ENCODE data around the gene ASPA. TPM values are rescaled to one million over a fixed set of nuclear protein-coding genes. Genes with fewer than 3 reads are reported as not detected.
"Not testable (repeated sequence)": the region's sequence is repeated elsewhere in the genome, so short reads cannot be mapped to it uniquely, and the experiment has no call there.

The ASPA gene
- total RNA-seq (1 to 10 TPM; 2.9 to 4.8 (median 3.9) TPM), polyA plus RNA-seq (1 to 10 TPM in 2 of 3 donors, under 1 TPM in 1; 0.68 to 2.3 (median 1.2) TPM)
- long read RNA-seq, donor 1, partial matches to known transcripts: 0 of 1 reads
- long read RNA-seq, donor 1, other reads (novel, unspliced or antisense): 1 of 1 reads
- long read RNA-seq, donor 2, partial matches to known transcripts: 0 of 1 reads
- long read RNA-seq, donor 2, other reads (novel, unspliced or antisense): 1 of 1 reads

- 15 to 32% (median 20%) methylated on average over 7 of the region's 7 CpGs for WGBS, 3 donors
- DNase-seq: no peak
- no peaks in the 10 kb centered on the region for H3K36me3 ChIP-seq (ENCODE audit: insufficient read depth in 1 of 2, low read depth in 1 of 2)
- H3K9me3 ChIP-seq: no peaks in the 10 kb centered on the region
- intact Hi-C loops (cut with DNase I): no loop called here
- peak; percentile 56 to 86 (median 64) for ATAC-seq
- no peaks in the 10 kb centered on the region for H3K4me1 ChIP-seq
- H3K27ac ChIP-seq: peak within 1 kb of the TSS; percentile 66
- H3K4me3 ChIP-seq: peak within 1 kb of the TSS; percentile 70
- TF ChIP-seq CTCF (IDR thresholded peaks at IDR 0.05): no peak
- no peaks in the 10 kb centered on the region for H3K27me3 ChIP-seq (ENCODE audit: insufficient read depth in 3 of 3, low read length in 2 of 3)
Measured at GRCh38 chr17:3475812-3476610, at the start of gene ASPA. ASPA (plus strand) TSS chr17:3475997; CDS start chr17:3476160, 163 bp downstream.

- H3K36me3 ChIP-seq (ENCODE audit: insufficient read depth in 1 of 2, low read depth in 1 of 2); DNase-seq; H3K4me1 ChIP-seq; H3K27me3 ChIP-seq (ENCODE audit: insufficient read depth in 3 of 3, low read length in 2 of 3); H3K27ac ChIP-seq; H3K4me3 ChIP-seq; intact Hi-C loops (cut with DNase I); ATAC-seq: not testable (repeated sequence)
- 30 to 36% (median 32%) methylated on average over 7 of the region's 7 CpGs for WGBS, 3 donors
- peaks cover 11% of the 10 kb centered on the region for H3K9me3 ChIP-seq
Measured at GRCh38 chr17:3433215-3433614, 42.6 kb upstream of the ASPA start.

- H3K9me3 ChIP-seq: peaks cover 11% of the 10 kb centered on the region
- no peaks in the 10 kb centered on the region for H3K4me1 ChIP-seq
- no peaks in the 10 kb centered on the region for H3K36me3 ChIP-seq (ENCODE audit: insufficient read depth in 1 of 2, low read depth in 1 of 2)
- ATAC-seq (no peak), DNase-seq (no peak)
- WGBS, 3 donors: 64 to 69% (median 66%) methylated on average over 3 of the region's 3 CpGs
- H3K4me3 ChIP-seq: no peak within 1 kb of the TSS
- no peak within 1 kb of the TSS for H3K27ac ChIP-seq
- TF ChIP-seq CTCF (IDR thresholded peaks at IDR 0.05): no peak
- intact Hi-C loops (cut with DNase I): no loop called here
- H3K27me3 ChIP-seq (ENCODE audit: insufficient read depth in 3 of 3, low read length in 2 of 3): peaks cover 0 to 5% (median 0%) of the 10 kb centered on the region in 3 donors
Measured at GRCh38 chr17:3433741-3434140, 42.1 kb upstream of the ASPA start, which contains the start of gene OR1E2. OR1E2 (minus strand) TSS chr17:3433841; CDS start chr17:3433841, 0 bp downstream.

GRCh38 chr17:3438368-3438767, 37.4 kb upstream of the ASPA start:
- H3K27me3 ChIP-seq (ENCODE audit: insufficient read depth in 3 of 3, low read length in 2 of 3): peaks cover 0 to 5% (median 0%) of the 10 kb centered on the region in 3 donors
- 43 to 65% (median 44%) methylated on average over 1 of the region's 1 CpG for WGBS, 3 donors

More at GRCh38 chr17:3438368-3438767, 37.4 kb upstream of the ASPA start:
- Histone ChIP-seq H3K4me3 (no peak overlapping the region), H3K4me1 (no peaks in the 10 kb centered on the region), H3K9me3 (no peaks in the 10 kb centered on the region), H3K36me3 (ENCODE audit: insufficient read depth in 1 of 2, low read depth in 1 of 2) (no peaks in the 10 kb centered on the region), H3K27ac (no peak overlapping the region)
- DNase-seq (no peak), ATAC-seq (no peak)
- intact Hi-C loops (cut with DNase I): no loop called here
- no peak for TF ChIP-seq CTCF (IDR thresholded peaks at IDR 0.05)
